22Rv1 (cell line): ENCODE measurements around the gene VAX1.

Experiments used
- H3K27ac ChIP-seq: fragments of 450-650 bp; 2 replicates; pipeline ENCODE4 v1.5.1; 2017
- ZFX ChIP-seq: fragments of 450-650 bp; IDR thresholded peaks from 2 replicates; pipeline ENCODE4 v1.6.1; 2017; ENCODE audit warnings: antibody characterized with exemption, borderline replicate concordance
- TF ChIP-seq, protein P1 (sequence below): fragments of 450-650 bp; IDR thresholded peaks from 2 replicates; pipeline ENCODE4 v1.5.1; 2017; ENCODE audit warnings: mild to moderate bottlenecking

Gene VAX1

DNA sequence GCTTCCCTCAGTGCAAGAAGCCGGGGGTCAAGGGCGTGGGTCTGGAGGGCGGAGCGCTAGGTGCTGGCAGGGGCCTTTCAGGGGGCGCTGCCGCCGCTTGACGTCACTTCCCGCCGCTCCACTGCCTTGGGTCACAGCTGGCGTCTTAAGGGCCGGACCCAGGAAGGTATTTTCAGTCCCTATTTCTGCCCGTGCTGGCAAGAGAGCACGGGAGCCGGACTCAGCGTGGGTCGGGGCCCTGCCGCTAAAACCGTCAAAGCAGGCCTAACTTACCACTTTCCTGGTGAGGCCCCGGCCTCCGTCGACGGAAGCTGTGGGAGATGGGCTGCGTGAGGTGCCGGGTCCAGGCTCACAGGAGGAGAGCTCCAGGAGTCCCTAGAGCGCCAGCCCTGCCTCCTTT is 12.0 kb downstream of the VAX1 start:
- H3K27ac ChIP-seq, result no peak overlapping the region
- TF ChIP-seq, protein P1, sequence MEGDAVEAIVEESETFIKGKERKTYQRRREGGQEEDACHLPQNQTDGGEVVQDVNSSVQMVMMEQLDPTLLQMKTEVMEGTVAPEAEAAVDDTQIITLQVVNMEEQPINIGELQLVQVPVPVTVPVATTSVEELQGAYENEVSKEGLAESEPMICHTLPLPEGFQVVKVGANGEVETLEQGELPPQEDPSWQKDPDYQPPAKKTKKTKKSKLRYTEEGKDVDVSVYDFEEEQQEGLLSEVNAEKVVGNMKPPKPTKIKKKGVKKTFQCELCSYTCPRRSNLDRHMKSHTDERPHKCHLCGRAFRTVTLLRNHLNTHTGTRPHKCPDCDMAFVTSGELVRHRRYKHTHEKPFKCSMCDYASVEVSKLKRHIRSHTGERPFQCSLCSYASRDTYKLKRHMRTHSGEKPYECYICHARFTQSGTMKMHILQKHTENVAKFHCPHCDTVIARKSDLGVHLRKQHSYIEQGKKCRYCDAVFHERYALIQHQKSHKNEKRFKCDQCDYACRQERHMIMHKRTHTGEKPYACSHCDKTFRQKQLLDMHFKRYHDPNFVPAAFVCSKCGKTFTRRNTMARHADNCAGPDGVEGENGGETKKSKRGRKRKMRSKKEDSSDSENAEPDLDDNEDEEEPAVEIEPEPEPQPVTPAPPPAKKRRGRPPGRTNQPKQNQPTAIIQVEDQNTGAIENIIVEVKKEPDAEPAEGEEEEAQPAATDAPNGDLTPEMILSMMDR, result no peak
- no peak for TF ChIP-seq ZFX

DNA sequence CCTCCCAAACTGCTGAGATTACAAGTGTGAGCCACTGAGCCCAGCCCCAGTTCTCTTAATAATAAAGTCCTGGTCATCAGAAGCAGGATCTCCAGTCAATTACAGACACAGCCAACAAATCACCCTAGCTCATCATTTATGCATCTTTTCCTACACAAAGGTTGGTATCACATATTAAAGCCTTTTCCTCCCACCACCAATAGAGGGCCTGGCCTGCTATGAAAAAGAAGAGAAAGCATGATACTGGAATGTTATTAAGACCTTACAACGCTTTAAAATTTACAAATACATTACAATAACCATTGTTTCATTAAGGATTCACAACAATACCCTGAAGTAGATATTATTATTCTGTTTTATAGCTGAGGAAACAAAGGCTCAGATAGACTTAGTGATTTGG is 25.9 kb downstream of the VAX1 start:
- no peak for TF ChIP-seq ZFX
- TF ChIP-seq, protein P1, result peak; percentile 56
- H3K27ac ChIP-seq, result no peak overlapping the region

DNA sequence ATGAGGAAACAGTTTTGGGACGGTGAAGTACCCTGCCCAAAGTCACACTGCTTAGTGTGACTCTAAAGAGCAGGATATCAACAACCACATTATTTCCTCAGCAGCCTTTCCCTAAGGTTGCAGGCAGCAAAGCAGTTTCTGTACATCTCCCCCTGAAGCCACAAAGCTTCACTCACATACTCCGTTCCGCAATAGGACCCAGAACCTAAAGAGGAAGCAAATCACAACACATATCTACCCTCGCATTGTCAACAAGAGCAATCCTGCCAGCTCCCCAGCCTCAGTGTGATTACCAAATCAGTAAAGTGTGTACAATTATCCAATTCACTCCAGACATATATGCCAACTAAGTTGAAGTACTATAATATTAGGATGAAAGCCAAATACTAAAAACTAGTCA is 30.8 kb downstream of the VAX1 start:
- TF ChIP-seq ZFX, result no peak
- TF ChIP-seq, protein P1, result no peak

DNA sequence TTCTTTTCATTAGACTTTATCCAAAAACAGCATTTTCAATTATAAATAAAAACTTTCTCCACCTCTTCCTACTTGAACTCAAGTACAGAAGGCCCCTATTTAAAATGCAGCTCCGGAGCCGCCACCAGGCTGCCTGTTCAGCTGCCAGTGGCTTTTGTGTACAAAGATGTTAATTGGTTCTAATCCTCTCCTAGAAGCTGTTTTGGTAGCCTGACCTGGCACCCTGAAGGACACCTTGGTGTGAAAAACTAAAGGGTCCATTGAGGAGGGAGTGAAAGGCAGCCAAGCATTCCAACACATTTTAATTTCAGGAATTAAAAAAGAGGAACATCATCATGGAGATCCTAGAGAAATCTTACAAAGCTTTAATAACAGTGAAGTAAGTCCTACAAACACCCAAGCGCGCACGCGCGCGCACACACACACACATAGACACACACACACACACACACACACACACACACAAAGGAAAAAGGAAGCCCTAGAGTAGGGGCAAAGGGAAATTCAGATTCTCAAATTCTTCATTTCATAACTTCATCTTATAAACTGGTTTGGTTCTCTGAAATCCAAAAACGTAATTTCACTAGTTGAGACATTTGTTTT is 41.4 kb downstream of the VAX1 start:
- no peak overlapping the region for H3K27ac ChIP-seq
- TF ChIP-seq ZFX, result no peak
- TF ChIP-seq, protein P1, result no peak

More for the DNA sequence above, 30.8 kb downstream of the VAX1 start:
- no peak overlapping the region for H3K27ac ChIP-seq

DNA sequence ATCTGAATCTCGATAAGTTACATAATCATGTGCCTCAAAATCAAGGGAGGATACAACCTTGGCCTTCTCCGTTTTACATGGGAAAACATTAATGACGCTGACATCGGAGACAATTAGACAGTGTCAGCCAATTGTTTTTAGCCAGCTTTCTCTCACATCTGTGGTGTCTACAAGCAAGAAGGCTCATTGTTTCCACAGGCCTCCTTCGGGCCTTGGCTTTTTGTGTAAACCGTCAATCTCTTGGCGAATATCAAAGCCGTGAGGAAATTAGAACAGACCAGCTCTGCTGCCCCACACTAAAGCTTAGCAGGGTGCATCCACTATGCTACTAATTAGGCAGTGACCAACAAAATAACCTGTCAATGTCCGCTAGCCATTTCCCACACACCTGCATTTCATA is 43.2 kb downstream of the VAX1 start:
- no peak overlapping the region for H3K27ac ChIP-seq
- no peak for TF ChIP-seq ZFX
- TF ChIP-seq, protein P1, result no peak

DNA sequence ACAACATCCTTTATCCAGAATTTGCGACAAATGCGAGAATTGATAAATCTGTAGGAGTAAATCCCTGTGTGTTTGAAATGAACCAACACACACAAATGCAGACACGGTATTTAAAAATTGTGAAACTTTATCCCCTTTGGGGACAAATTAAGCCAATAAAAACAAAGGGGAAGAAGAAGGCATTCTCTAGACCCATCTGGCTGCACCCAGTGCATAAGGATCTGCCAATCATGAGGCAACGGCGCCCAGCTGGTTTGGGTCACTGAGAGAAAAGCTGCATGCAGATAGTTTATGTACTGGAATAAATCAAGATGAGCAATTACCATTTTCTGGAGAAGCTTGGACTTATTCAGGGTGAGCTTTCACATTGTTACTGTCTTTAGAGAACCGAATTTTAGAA is 45.7 kb downstream of the VAX1 start:
- H3K27ac ChIP-seq, result no peak overlapping the region
- TF ChIP-seq, protein P1, result no peak
- no peak for TF ChIP-seq ZFX

DNA sequence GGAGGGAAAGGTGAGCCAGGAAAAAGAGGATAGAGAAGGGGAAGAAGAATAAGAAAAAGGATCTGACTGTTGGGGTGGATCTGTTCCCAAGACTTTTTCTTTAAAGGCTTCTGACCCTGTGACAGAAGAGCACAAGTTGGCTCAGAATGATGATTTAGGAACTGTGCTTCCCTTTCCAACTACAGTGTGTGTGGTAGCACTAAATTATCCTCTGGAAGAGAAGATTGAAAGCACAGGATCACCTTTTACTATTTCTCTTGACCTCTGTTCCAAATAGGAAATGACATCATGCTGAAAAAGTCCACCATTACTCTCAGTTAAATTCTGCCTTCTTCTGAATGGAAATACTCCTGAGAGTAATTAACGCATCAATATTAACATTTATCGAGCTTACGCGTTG is 47.2 kb downstream of the VAX1 start:
- TF ChIP-seq, protein P1, result no peak
- no peak for TF ChIP-seq ZFX
- no peak overlapping the region for H3K27ac ChIP-seq
